ENCODE results near the gene HYI. TPM values are rescaled to one million over a fixed set of nuclear protein-coding genes. Genes with fewer than 3 reads are reported as not detected.

The HYI gene
- total RNA-seq, 1 experiment from 2014 or later, result 55.3 TPM

- no peak for DNase-seq (ENCODE audit: low read depth, low spot score)
- Histone ChIP-seq H3K27ac (ENCODE audit: low read length) (no peak overlapping the region), H3K9me3 (ENCODE audit: control insufficient read depth, insufficient read depth, low read depth, low read length) (peaks cover 10% of the 10 kb centered on the region; the same call in 1 of the 2 replicates), H3K36me3 (ENCODE audit: control insufficient read depth, insufficient read depth, low read length) (no peaks in the 10 kb centered on the region), H3K4me1 (ENCODE audit: control insufficient read depth, insufficient read depth, low read length) (0 out of 2 replicates have a peak, but pooled peaks cover under 1% of the 10 kb centered on the region), H3K4me3 (ENCODE audit: low read depth in 2 of 2, low read length in 2 of 2) (no peak overlapping the region), H3K27me3 (ENCODE audit: control insufficient read depth, insufficient read depth, low read length) (no peaks in the 10 kb centered on the region)
- no peak for ATAC-seq
- ChIA-PET POLR2A (no interaction called here), CTCF (no interaction called here)
- intact Hi-C loops (cut with micrococcal nuclease; ENCODE audit: unreplicated experiment), result no loop called here
- no TSS peak for BruUV-seq (replicated peaks)
- in situ Hi-C loops (cut with HindIII; ENCODE audit: low pct_unique_long_range_greater_than_20kb, low sequenced_read_pairs), result no loop called here
- TF ChIP-seq CTCF (IDR thresholded peaks at IDR 0.05), result no peak
- no peak for TF ChIP-seq REST (IDR thresholded peaks at IDR 0.05; ENCODE audit: insufficient read depth in 1 of 2, low read depth in 2 of 2, low read length in 1 of 2)
- TF ChIP-seq SIN3A (IDR thresholded peaks at IDR 0.05; ENCODE audit: borderline replicate concordance, insufficient read depth, low read depth, low read length), result no peak
- no peak for TF ChIP-seq TCF7L2 (IDR thresholded peaks at IDR 0.05; ENCODE audit: low read depth, low read length)
- no peak for TF ChIP-seq POLR2AphosphoS5 (IDR thresholded peaks at IDR 0.05; ENCODE audit: low read depth, low read length)
Measured at GRCh38 chr1:43488165-43488564, 34.4 kb upstream of the HYI start.

- in situ Hi-C loops (cut with HindIII; ENCODE audit: low pct_unique_long_range_greater_than_20kb, low sequenced_read_pairs) (no loop called here), intact Hi-C loops (cut with micrococcal nuclease; ENCODE audit: unreplicated experiment) (no loop called here)
- no TSS peak for BruUV-seq (replicated peaks)
- ChIA-PET CTCF (no interaction called here), POLR2A (no interaction called here)
- Histone ChIP-seq H3K27me3 (ENCODE audit: control insufficient read depth, insufficient read depth, low read length) (no peaks in the 10 kb centered on the region), H3K9me3 (ENCODE audit: control insufficient read depth, insufficient read depth, low read depth, low read length) (peaks cover 10% of the 10 kb centered on the region; the same call in 1 of the 2 replicates), H3K36me3 (ENCODE audit: control insufficient read depth, insufficient read depth, low read length) (no peaks in the 10 kb centered on the region), H3K27ac (ENCODE audit: low read length) (no peak overlapping the region), H3K4me3 (ENCODE audit: low read depth in 2 of 2, low read length in 2 of 2) (no peak overlapping the region), H3K4me1 (ENCODE audit: control insufficient read depth, insufficient read depth, low read length) (no peaks in the 10 kb centered on the region)
- ATAC-seq (no peak), DNase-seq (ENCODE audit: low read depth, low spot score) (no peak)
- TF ChIP-seq REST (IDR thresholded peaks at IDR 0.05; ENCODE audit: insufficient read depth in 1 of 2, low read depth in 2 of 2, low read length in 1 of 2) (no peak), CTCF (IDR thresholded peaks at IDR 0.05) (no peak), SIN3A (IDR thresholded peaks at IDR 0.05; ENCODE audit: borderline replicate concordance, insufficient read depth, low read depth, low read length) (no peak), TCF7L2 (IDR thresholded peaks at IDR 0.05; ENCODE audit: low read depth, low read length) (no peak), POLR2AphosphoS5 (IDR thresholded peaks at IDR 0.05; ENCODE audit: low read depth, low read length) (no peak)
Measured at GRCh38 chr1:43484367-43484766, 30.6 kb upstream of the HYI start.
